Mammary epithelial cell (primary cell): ENCODE results near the gene DDX10.

Experiments used
- CTCF ChIP-seq, 2 donors: IDR thresholded peaks in 1 of 2; conservative IDR thresholded peaks in 1 of 2; 2 replicates each; pipeline ENCODE4 v1.5.1; 2011 to 2012; ENCODE audit warnings: inconsistent platforms in 2 of 2, low read length in 2 of 2, mild to moderate bottlenecking in 2 of 2, control low read depth in 1 of 2, low read depth in 1 of 2; ENCODE audit not compliant: insufficient read depth in 1 of 2; ENCODE audit errors: extremely low read depth in 1 of 2
- EZH2 ChIP-seq: IDR thresholded peaks from 2 replicates; pipeline ENCODE4 v1.6.1; 2012; ENCODE audit warnings: low read length, inconsistent platforms, borderline replicate concordance

GRCh38 chr11:108970221-108970991 lies 305.5 kb downstream of the DDX10 start:
- TF ChIP-seq CTCF (conservative IDR thresholded peaks at IDR 0.05 in 1 of 2, IDR thresholded peaks at IDR 0.05 in 1 of 2; ENCODE audit: extremely low read depth in 1 of 2, insufficient read depth in 1 of 2, low read depth in 1 of 2, low read length in 2 of 2) (no peak), EZH2 (no peak)
